Measurements from ENCODE around the gene CASK.

DNA sequence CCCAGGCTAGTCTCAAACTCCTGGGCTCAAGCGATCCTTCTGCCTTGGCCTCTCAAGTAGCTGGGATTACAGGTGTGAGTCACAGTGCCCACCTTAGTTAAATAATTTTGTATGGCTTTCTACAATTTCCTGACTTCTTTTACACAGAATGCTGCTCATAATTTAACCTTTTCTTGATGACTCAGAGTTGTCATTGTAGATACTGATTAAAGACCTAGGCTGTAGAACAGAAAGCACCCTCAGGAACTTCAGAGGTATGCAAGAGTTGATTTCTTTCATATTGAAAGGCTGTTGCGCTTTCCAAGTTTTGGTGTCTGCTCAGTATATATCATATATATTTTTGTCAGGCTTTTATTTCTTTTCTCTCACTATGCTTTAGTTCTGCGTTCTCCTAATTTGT lies 255.7 kb downstream of the CASK start:
- TF ChIP-seq, protein P1, sequence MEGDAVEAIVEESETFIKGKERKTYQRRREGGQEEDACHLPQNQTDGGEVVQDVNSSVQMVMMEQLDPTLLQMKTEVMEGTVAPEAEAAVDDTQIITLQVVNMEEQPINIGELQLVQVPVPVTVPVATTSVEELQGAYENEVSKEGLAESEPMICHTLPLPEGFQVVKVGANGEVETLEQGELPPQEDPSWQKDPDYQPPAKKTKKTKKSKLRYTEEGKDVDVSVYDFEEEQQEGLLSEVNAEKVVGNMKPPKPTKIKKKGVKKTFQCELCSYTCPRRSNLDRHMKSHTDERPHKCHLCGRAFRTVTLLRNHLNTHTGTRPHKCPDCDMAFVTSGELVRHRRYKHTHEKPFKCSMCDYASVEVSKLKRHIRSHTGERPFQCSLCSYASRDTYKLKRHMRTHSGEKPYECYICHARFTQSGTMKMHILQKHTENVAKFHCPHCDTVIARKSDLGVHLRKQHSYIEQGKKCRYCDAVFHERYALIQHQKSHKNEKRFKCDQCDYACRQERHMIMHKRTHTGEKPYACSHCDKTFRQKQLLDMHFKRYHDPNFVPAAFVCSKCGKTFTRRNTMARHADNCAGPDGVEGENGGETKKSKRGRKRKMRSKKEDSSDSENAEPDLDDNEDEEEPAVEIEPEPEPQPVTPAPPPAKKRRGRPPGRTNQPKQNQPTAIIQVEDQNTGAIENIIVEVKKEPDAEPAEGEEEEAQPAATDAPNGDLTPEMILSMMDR (conservative IDR thresholded peaks at IDR 0.05) = no peak
- TF ChIP-seq EZH2 (IDR thresholded peaks at IDR 0.05; ENCODE audit: low read depth) = no peak

All from PC-9 (cell line).